OCI-LY3 (cell line): ENCODE measurements around the gene LCE3A.

Experiments
- H2AFZ ChIP-seq: fragments of 200-600, 300-600 bp; shearing (Covaris generic); 2 replicates; pipeline ENCODE4 v1.6.0; 2014; ENCODE audit warnings: antibody characterized with exemption, low read depth, low read length
- H3K27ac ChIP-seq: fragments of 200-600, 300-600 bp; sonication (generic); 2 replicates; pipeline ENCODE4 v1.5.1; 2014; ENCODE audit warnings: mild to moderate bottlenecking, low read length, moderate library complexity, mixed read lengths
- H3K27me3 ChIP-seq: fragments of 200-600, 300-600 bp; sonication (generic); 2 replicates; pipeline ENCODE4 v1.6.1; 2014; ENCODE audit warnings: low read depth, low read length, mixed read lengths
- H3K36me3 ChIP-seq: fragments of 200-600, 300-600 bp; sonication (generic); replicated peaks from 2 replicates; pipeline ENCODE3; 2014; ENCODE audit warnings: low read depth, low read length, mixed read lengths
- H3K4me1 ChIP-seq: fragments of 300-600, 200-600 bp; sonication (generic); 2 replicates; pipeline ENCODE4 v1.6.1; 2014; ENCODE audit warnings: low read length, mixed read lengths
- H3K4me2 ChIP-seq: fragments of 200-600, 300-600 bp; sonication (generic); 2 replicates; pipeline ENCODE4 v1.6.1; 2014; ENCODE audit warnings: low read length, mixed read lengths
- H3K4me3 ChIP-seq: fragments of 300-600, 200-600 bp; sonication (generic); 2 replicates; pipeline ENCODE4 v1.5.1; 2014; ENCODE audit warnings: antibody characterized with exemption, mild to moderate bottlenecking, low read length, moderate library complexity
- H3K79me2 ChIP-seq: fragments of 300-600, 200-600 bp; shearing (Covaris generic); 2 replicates; pipeline ENCODE4 v1.6.1; 2014; ENCODE audit warnings: mild to moderate bottlenecking, low read length, mixed read lengths
- H3K9ac ChIP-seq: fragments of 300-600, 200-600 bp; shearing (Covaris generic); 2 replicates; pipeline ENCODE4 v1.6.0; 2014; ENCODE audit warnings: mild to moderate bottlenecking, low read length, moderate library complexity
- H3K9me3 ChIP-seq: fragments of 200-600, 300-600 bp; shearing (Covaris generic); 2 replicates; pipeline ENCODE4 v1.6.1; 2014; ENCODE audit warnings: low read length, mixed read lengths; ENCODE audit not compliant: insufficient read depth
- H4K20me1 ChIP-seq: fragments of 200-600, 300-600 bp; sonication (generic); 2 replicates; pipeline ENCODE4 v1.6.1; 2016; ENCODE audit warnings: low read length, mixed read lengths; ENCODE audit not compliant: insufficient read depth
- EZH2phosphoT487 ChIP-seq: fragments of 200-600 bp; shearing (Covaris generic); IDR thresholded peaks from 2 replicates; pipeline ENCODE4 v1.6.1; 2018; ENCODE audit warnings: antibody characterized with exemption, mixed run types, low read depth
- TF ChIP-seq, protein P1 (sequence below): fragments of 200-600, 300-600 bp; sonication (generic); IDR thresholded peaks from 2 replicates; pipeline ENCODE4 v1.5.1; 2014; ENCODE audit warnings: antibody characterized with exemption, low read length, low read depth

Gene LCE3A

DNA sequence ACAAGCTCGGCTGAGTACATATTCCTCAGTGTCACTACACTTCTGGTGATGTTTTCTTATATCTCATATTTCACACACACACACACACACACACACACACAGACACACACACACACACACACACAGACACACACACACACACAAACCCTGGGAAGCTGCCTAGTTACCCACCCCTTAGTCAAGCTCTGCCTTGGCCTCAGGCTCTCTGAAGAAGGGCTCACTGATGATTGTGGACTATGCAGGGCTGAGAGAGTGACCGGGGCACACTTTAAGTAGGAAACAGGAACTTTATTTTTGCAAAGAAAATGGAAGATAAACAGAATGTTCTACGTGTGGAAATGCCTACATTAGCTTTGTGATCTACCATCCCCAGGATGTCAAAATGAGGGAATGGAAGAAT is 21.0 kb upstream of the LCE3A start:
- TF ChIP-seq EZH2phosphoT487 = no peak
- TF ChIP-seq, protein P1, sequence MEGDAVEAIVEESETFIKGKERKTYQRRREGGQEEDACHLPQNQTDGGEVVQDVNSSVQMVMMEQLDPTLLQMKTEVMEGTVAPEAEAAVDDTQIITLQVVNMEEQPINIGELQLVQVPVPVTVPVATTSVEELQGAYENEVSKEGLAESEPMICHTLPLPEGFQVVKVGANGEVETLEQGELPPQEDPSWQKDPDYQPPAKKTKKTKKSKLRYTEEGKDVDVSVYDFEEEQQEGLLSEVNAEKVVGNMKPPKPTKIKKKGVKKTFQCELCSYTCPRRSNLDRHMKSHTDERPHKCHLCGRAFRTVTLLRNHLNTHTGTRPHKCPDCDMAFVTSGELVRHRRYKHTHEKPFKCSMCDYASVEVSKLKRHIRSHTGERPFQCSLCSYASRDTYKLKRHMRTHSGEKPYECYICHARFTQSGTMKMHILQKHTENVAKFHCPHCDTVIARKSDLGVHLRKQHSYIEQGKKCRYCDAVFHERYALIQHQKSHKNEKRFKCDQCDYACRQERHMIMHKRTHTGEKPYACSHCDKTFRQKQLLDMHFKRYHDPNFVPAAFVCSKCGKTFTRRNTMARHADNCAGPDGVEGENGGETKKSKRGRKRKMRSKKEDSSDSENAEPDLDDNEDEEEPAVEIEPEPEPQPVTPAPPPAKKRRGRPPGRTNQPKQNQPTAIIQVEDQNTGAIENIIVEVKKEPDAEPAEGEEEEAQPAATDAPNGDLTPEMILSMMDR = no peak
- H3K27ac ChIP-seq = no peak overlapping the region

DNA sequence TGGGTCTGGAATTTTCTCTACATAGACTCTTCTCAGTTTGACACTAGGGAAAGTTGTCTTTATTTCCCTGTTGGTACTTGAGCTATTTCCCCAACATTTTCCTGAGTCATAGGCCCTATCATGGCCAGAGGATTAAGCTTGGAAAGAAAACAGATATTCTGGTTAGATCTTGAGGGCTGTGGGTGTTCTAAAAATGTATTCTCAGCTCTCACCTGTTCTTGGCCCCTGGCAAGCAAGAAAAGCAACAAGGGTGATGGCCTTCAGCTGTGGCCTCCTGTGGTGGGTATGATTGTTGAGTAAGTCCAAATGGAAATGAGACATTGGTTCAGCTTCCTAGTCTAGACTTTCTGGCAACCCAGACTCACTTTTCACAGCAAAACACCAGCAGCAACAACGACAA is 17.4 kb upstream of the LCE3A start:
- no peaks in the 10 kb centered on the region for H3K9me3 ChIP-seq
- no peak overlapping the region for H3K27ac ChIP-seq
- no peak for TF ChIP-seq EZH2phosphoT487
- TF ChIP-seq, protein P1 = no peak
- no peaks in the 10 kb centered on the region; the same call in 1 of the 2 replicates for H4K20me1 ChIP-seq
- H3K27me3 ChIP-seq = peaks cover 12% of the 10 kb centered on the region
- no peak overlapping the region for H2AFZ ChIP-seq
- no peak overlapping the region for H3K9ac ChIP-seq
- no peaks in the 10 kb centered on the region for H3K4me1 ChIP-seq
- H3K79me2 ChIP-seq = no peaks in the 10 kb centered on the region
- H3K36me3 ChIP-seq = no peaks in the 10 kb centered on the region
- H3K4me2 ChIP-seq = no peak overlapping the region
- no peak overlapping the region for H3K4me3 ChIP-seq

More for the DNA sequence above, 21.0 kb upstream of the LCE3A start:
- Histone ChIP-seq H3K4me3 (no peak overlapping the region), H3K4me1 (no peaks in the 10 kb centered on the region), H3K9me3 (no peaks in the 10 kb centered on the region), H4K20me1 (no peaks in the 10 kb centered on the region; the same call in 1 of the 2 replicates), H3K79me2 (no peaks in the 10 kb centered on the region), H2AFZ (no peak overlapping the region), H3K9ac (no peak overlapping the region), H3K27me3 (peaks cover 16% of the 10 kb centered on the region), H3K4me2 (no peak overlapping the region), H3K36me3 (no peaks in the 10 kb centered on the region)

DNA sequence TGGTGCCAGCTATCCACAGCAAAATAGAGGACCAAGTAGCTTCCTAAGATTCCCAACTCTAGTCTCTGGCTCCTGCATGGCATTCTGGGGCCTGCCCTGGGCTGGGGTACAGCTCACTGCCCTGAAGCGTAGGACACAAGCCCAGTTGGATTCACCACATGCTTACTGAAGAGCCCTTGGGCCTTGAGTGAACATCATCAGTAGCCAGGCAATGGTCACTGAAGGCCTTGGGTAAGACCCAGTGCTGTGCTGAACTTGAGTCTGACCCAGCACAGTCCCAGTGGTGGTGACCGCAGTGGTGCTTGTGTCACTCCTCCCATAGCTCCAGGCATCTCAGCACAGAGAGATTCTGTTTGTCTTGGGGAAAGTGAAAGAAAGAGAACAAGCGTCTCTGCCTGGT is 7.7 kb upstream of the LCE3A start:
- peaks cover 7% of the 10 kb centered on the region; the same call in 1 of the 2 replicates for H3K27me3 ChIP-seq
- no peak overlapping the region for H3K9ac ChIP-seq
- H3K79me2 ChIP-seq = no peaks in the 10 kb centered on the region
- H2AFZ ChIP-seq = no peak overlapping the region
- H3K9me3 ChIP-seq = no peaks in the 10 kb centered on the region
- no peak overlapping the region for H3K4me2 ChIP-seq
- no peak overlapping the region for H3K4me3 ChIP-seq
- H3K27ac ChIP-seq = no peak overlapping the region
- TF ChIP-seq EZH2phosphoT487 = no peak
- TF ChIP-seq, protein P1 = no peak
- no peaks in the 10 kb centered on the region for H4K20me1 ChIP-seq
- H3K4me1 ChIP-seq = no peaks in the 10 kb centered on the region
- no peaks in the 10 kb centered on the region for H3K36me3 ChIP-seq

DNA sequence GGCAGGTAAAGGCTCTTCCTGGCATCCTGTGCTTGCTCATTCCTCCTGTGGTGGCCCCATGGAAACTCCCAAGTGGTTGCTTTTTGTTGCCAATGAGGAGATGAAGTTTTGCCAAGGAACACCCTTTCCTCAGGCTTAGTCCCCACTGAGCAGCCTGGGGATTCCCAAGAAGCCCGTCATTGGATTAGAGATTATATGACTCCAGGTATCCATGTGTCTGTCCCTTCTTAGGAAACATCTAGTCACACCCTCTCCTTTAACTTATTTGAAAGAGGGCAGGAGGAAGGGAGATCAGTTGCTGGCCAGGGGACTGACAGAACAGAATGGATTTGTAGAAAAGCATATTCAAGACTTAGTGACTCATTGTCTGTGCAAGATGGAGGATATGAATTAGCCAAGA is 3.8 kb upstream of the LCE3A start:
- no peaks in the 10 kb centered on the region for H3K9me3 ChIP-seq
- H4K20me1 ChIP-seq = no peaks in the 10 kb centered on the region
- H3K27ac ChIP-seq = no peak overlapping the region
- no peak overlapping the region for H3K4me2 ChIP-seq
- no peak overlapping the region for H3K9ac ChIP-seq
- TF ChIP-seq, protein P1 = no peak
- TF ChIP-seq EZH2phosphoT487 = no peak
- H3K79me2 ChIP-seq = no peaks in the 10 kb centered on the region
- H2AFZ ChIP-seq = no peak overlapping the region
- H3K4me1 ChIP-seq = no peaks in the 10 kb centered on the region
- H3K36me3 ChIP-seq = no peaks in the 10 kb centered on the region
- H3K4me3 ChIP-seq = no peak overlapping the region
- H3K27me3 ChIP-seq = peaks cover 3% of the 10 kb centered on the region; the same call in 1 of the 2 replicates
